Epithelial cell of esophagus (primary cell): ENCODE data around the gene ADAMTSL5.

Source experiments
- DNase-seq: peaks from one replicate; pipeline ENCODE4 v3.0.0; 2010; ENCODE audit warnings: low read depth
- H3K4me3 ChIP-seq: 2 replicates; pipeline ENCODE4 v1.5.1; 2011; ENCODE audit warnings: mild to moderate bottlenecking, low read length, control low read depth
- TF ChIP-seq, protein P1 (sequence below): IDR thresholded peaks from 2 replicates; pipeline ENCODE4 v1.5.1; 2011; ENCODE audit warnings: low read depth, mild to moderate bottlenecking, low read length, control low read depth, inconsistent platforms; ENCODE audit not compliant: insufficient read depth; ENCODE audit errors: missing control alignments

ADAMTSL5 gene

DNA sequence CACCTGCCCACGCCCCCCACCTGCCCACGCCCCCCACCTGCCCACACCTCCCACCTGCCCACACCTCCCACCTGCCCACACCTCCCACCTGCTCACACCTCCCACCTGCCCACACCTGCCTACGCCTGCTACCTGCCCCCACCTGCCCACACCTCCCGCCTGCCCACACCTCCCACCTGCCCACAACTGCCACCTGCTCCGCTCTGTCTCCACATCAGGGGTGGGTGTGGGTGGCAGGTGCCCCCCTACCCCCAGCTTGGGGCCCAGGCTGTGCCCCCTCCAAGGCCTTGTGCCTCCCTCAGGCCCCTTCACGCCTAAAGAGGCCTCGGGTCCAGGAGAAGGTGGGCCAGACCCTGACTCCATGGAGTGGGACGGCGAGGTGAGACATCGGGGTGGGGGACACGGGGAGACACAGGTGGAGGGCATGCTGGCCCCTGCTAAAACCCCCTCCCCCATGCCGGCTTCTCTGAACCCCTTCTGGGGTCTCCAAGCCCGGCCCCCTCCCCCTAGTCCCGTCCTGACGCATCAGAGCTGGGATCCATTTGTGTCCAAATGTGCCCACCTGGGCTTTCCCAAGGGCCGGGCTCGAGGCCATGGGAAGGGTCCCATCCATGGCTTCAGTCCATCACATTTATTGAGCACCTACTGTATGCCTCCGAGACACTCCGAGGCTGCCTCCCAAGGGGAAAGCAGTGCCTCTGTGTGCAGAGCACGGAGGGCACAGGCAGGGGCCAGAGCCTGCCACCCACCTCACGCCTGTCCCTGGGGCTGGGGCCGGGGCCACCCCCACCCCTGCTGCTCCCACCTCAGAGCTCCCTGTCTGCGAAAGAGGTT, 16.0 kb upstream of the ADAMTSL5 start:
- no peak overlapping the region for H3K4me3 ChIP-seq
- no peak for DNase-seq
- TF ChIP-seq, protein P1, sequence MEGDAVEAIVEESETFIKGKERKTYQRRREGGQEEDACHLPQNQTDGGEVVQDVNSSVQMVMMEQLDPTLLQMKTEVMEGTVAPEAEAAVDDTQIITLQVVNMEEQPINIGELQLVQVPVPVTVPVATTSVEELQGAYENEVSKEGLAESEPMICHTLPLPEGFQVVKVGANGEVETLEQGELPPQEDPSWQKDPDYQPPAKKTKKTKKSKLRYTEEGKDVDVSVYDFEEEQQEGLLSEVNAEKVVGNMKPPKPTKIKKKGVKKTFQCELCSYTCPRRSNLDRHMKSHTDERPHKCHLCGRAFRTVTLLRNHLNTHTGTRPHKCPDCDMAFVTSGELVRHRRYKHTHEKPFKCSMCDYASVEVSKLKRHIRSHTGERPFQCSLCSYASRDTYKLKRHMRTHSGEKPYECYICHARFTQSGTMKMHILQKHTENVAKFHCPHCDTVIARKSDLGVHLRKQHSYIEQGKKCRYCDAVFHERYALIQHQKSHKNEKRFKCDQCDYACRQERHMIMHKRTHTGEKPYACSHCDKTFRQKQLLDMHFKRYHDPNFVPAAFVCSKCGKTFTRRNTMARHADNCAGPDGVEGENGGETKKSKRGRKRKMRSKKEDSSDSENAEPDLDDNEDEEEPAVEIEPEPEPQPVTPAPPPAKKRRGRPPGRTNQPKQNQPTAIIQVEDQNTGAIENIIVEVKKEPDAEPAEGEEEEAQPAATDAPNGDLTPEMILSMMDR: no peak

DNA sequence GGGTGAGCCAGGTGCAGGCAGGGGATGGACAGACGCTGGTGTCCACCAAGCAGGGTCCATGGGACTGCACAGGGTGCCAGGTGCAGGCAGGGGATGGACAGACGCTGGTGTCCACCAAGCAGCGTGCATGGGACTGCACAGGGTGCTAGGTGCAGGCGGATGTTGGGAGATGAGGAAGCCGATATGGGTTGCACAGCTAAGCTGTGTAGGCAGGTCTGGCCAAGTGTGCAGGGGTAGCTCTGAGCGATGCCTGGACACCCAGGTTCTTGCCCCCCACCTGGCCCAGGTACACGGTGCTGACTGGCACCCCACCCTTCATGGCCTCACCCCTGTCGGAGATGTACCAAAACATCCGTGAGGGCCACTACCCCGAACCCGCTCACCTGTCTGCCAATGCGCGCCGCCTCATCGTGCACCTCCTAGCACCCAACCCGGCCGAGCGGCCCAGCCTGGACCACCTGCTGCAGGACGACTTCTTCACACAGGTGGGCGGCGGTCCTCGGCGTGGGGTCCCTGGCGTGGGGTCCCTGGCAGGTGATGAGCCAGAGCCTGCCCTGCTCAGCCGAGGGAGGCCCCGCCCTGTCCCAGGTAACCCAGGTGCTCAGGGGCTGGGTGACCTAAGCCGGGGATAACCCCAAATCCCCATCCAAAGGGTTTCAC, 15.0 kb upstream of the ADAMTSL5 start:
- no peak overlapping the region for H3K4me3 ChIP-seq
- no peak for DNase-seq
- TF ChIP-seq, protein P1: no peak

DNA sequence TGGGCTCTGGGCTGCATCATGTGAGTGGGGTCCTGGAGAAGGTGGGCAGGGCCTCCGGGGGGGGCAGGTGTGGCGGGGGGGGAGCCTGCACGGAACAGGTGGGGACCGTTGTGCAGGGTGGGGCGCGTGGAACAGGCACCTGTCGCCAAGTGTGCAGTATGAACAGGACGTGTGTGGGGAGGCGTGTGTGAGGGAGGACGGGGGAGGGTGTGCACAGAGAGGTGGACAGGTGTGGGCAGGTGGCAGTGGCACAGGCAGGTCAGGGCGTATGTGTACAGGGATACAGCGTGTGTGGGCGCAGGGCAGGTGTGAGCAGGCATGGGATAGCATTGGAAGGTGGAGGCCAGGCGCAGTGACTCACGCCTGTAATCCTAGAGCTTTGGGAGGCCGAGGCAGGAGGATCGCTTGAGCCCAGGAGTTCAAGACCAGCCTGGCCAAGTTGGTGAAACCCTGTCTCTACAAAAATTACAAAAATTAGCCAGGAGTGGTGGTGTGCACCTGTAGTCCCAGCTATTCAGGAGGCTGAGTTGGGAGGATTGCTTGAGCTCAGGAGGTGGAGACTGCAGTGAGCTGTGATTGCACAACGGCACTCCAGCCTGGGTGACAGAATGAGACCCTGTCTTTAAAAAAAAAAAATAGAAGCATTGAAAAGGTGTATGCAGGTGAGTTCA, 14.3 kb upstream of the ADAMTSL5 start:
- DNase-seq: peak; percentile 49
- TF ChIP-seq, protein P1: no peak
- no peak overlapping the region for H3K4me3 ChIP-seq

DNA sequence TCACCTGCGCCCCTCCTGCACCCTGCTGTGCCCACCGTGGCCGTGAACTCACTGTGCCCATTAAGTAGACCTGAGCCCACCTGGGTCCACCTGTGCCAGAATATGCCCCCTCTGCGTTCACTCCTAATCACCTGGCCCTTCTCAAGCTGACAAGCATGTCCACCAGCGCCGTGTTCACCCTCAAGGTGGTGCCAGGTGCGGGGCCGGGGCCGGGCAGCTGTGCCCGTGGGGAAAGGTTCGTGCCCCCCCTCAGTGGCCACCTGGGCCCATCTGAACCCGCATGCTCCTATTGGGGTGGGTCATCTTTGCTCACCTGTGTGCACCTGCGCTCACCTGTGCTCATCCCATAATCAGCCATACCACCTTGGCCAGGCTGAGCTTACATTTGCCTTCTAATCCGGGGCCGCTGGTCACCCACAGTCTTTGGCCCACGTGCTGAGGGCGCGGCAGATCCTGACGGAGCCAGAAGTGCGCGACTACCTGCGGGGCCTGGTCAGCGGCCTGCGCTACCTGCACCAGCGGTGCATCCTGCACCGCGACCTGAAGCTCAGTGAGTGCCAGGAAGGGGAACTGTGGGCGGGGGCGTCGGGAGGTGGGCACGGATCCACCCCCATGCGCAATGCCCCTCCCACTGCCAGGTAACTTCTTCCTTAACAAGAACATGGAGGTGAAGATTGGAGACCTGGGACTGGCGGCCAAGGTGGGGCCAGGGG, 13.4 kb upstream of the ADAMTSL5 start:
- TF ChIP-seq, protein P1: no peak
- DNase-seq: no peak
- no peak overlapping the region for H3K4me3 ChIP-seq

DNA sequence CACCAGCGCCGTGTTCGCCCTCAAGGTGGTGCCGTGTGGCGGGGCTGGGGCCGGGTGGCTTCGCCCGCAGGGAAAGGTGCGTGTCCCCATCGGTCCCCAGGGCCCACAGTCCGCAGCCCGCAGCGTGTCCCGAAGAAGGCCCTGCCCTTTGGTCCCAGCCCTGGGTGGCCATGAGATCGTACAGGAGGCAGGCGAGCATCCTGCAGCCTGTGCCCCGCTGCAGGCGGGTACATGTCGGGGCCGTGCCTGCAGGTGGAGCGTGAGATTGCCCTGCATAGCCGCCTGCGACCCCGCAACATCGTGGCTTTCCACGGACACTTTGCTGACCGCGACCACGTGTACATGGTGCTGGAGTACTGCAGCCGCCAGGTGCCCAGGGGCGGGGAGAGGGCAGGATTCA, 12.5 kb upstream of the ADAMTSL5 start:
- no peak overlapping the region for H3K4me3 ChIP-seq

GRCh38 chr19:1524972-1525325, 12.1 kb upstream of the ADAMTSL5 start:
- TF ChIP-seq, protein P1: no peak
- no peak for DNase-seq
- H3K4me3 ChIP-seq: no peak overlapping the region

More for the DNA sequence above, 12.5 kb upstream of the ADAMTSL5 start:
- DNase-seq: no peak
- TF ChIP-seq, protein P1: no peak
